Liver (tissue), 9 donors: ENCODE results near the gene DSCAM. TPM values are rescaled to one million over a fixed set of nuclear protein-coding genes. Genes with fewer than 3 reads are reported as not detected.

Source experiments
- DNase-seq: peaks from one replicate; pipeline ENCODE4 v3.0.0-alpha.2; 2017; ENCODE audit warnings: low spot score
- H3K27ac ChIP-seq, 2 donors: one replicate each; pipeline ENCODE4 v1.7.0; 2013; ENCODE audit warnings: inconsistent platforms in 2 of 2, low read length in 2 of 2, control low read depth in 1 of 2, low read depth in 1 of 2, mild to moderate bottlenecking in 1 of 2
- H3K27me3 ChIP-seq, 4 donors: one replicate each; pipeline versions ENCODE4 v1.6.1 to v1.7.0; 2013; ENCODE audit warnings: low read length in 3 of 4, inconsistent platforms in 1 of 4, mild to moderate bottlenecking in 1 of 4, moderate library complexity in 1 of 4; ENCODE audit not compliant: control insufficient read depth in 4 of 4, insufficient read depth in 4 of 4
- H3K36me3 ChIP-seq, 4 donors: one replicate each; pipeline versions ENCODE4 v1.6.1 to v1.7.0; 2013; ENCODE audit warnings: low read length in 3 of 4, mild to moderate bottlenecking in 3 of 4, low read depth in 1 of 4, moderate library complexity in 1 of 4; ENCODE audit not compliant: control insufficient read depth in 4 of 4, insufficient read depth in 3 of 4
- H3K4me1 ChIP-seq, 4 donors: one replicate each; pipeline versions ENCODE4 v1.6.1 to v1.7.0; 2013; ENCODE audit warnings: low read length in 3 of 4, mild to moderate bottlenecking in 3 of 4, moderate library complexity in 1 of 4; ENCODE audit not compliant: control insufficient read depth in 4 of 4, insufficient read depth in 4 of 4
- H3K4me3 ChIP-seq, 3 donors: one replicate each; pipeline versions ENCODE4 v1.6.1 to v1.7.0; 2013; ENCODE audit warnings: low read length in 3 of 3, control low read depth in 1 of 3, low read depth in 1 of 3, mild to moderate bottlenecking in 1 of 3
- H3K9ac ChIP-seq, 2 donors: one replicate each; pipeline ENCODE4 v1.7.0; 2013; ENCODE audit warnings: low read length in 2 of 2, mild to moderate bottlenecking in 2 of 2, moderate library complexity in 2 of 2, control low read depth in 1 of 2, low read depth in 1 of 2
- H3K9me3 ChIP-seq, 4 donors: one replicate each; pipeline versions ENCODE4 v1.6.1 to v1.7.0; 2013; ENCODE audit warnings: low read length in 3 of 4; ENCODE audit not compliant: control insufficient read depth in 4 of 4
- EGR1 ChIP-seq, 2 donors: IDR thresholded peaks; 2 replicates each; pipeline ENCODE4 v1.6.1; 2016 to 2018; ENCODE audit warnings: antibody characterized with exemption in 2 of 2, low read depth in 2 of 2
- FOXA1 ChIP-seq: IDR thresholded peaks from 2 replicates; pipeline ENCODE4 v1.6.1; 2016; ENCODE audit warnings: antibody characterized with exemption
- FOXA2 ChIP-seq: IDR thresholded peaks from 2 replicates; pipeline ENCODE4 v1.6.1; 2016; ENCODE audit warnings: antibody characterized with exemption
- GABPA ChIP-seq, 2 donors: IDR thresholded peaks in 1 of 2; conservative IDR thresholded peaks in 1 of 2; 2 replicates each; pipeline ENCODE4 v1.6.1; 2016; ENCODE audit warnings: antibody characterized with exemption in 2 of 2, mild to moderate bottlenecking in 1 of 2, moderate library complexity in 1 of 2
- HNF4A ChIP-seq, 2 donors: conservative IDR thresholded peaks; 2 replicates each; pipeline ENCODE4 v1.6.1; 2016; ENCODE audit warnings: antibody characterized with exemption in 2 of 2, mild to moderate bottlenecking in 2 of 2
- HNF4G ChIP-seq: IDR thresholded peaks from 2 replicates; pipeline ENCODE4 v1.6.1; 2016; ENCODE audit warnings: antibody characterized with exemption
- JUND ChIP-seq, 2 donors: IDR thresholded peaks; 2 replicates each; pipeline ENCODE4 v1.6.1; 2016; ENCODE audit warnings: antibody characterized with exemption in 2 of 2
- NR2F2 ChIP-seq: IDR thresholded peaks from 2 replicates; pipeline ENCODE4 v1.6.1; 2016; ENCODE audit warnings: antibody characterized with exemption
- RAD21 ChIP-seq, 2 donors: IDR thresholded peaks; 2 replicates each; pipeline ENCODE4 v1.6.1; 2016; ENCODE audit warnings: antibody characterized with exemption in 2 of 2, mild to moderate bottlenecking in 2 of 2
- RXRA ChIP-seq, 2 donors: IDR thresholded peaks; 2 replicates each; pipeline ENCODE4 v1.6.1; 2017 to 2018; ENCODE audit warnings: antibody characterized with exemption in 2 of 2, mild to moderate bottlenecking in 1 of 2
- SP1 ChIP-seq: IDR thresholded peaks from 2 replicates; pipeline ENCODE4 v1.6.1; 2018; ENCODE audit warnings: antibody characterized with exemption, mild to moderate bottlenecking
- TAF1 ChIP-seq: conservative IDR thresholded peaks from 2 replicates; pipeline ENCODE4 v1.6.1; 2016; ENCODE audit warnings: antibody characterized with exemption, mild to moderate bottlenecking
- YY1 ChIP-seq: IDR thresholded peaks from 2 replicates; pipeline ENCODE4 v1.6.1; 2016; ENCODE audit warnings: antibody characterized with exemption, mild to moderate bottlenecking
- ZBTB33 ChIP-seq: IDR thresholded peaks from 2 replicates; pipeline ENCODE4 v1.6.1; 2016; ENCODE audit warnings: antibody characterized with exemption
- WGBS: extraction: QIAGEN DNeasy Blood & Tissue Kit; methylation state at CpG from one replicate; pipeline ENCODE4 v1.1.7; 2013; 5-methylcytosine and 5-hydroxymethylcytosine counted together
- polyA plus RNA-seq, 2 donors: library from polyadenylated mRNA; stranded (reverse) in 1 of 2; unstranded in 1 of 2; fragments of 200-250 nt in 1 of 2; fragments of >200 nt in 1 of 2; fragmentation: Nextera tagmentation in 1 of 2; extraction: Ambion mirVana in 1 of 2; gene quantifications; one replicate each; pipeline versions ENCODE4 v1.2.1 to v1.2.3, GENCODE V29; 2013 to 2015
- total RNA-seq, 2 donors: library from RNA; depleted of rRNA; stranded (reverse); fragments of >200 nt; gene quantifications; one replicate each; pipeline ENCODE4 v1.2.3, GENCODE V29; 2014
- TF ChIP-seq, protein P1 (sequence below): fragments of 150-350 bp; IDR thresholded peaks from 2 replicates; pipeline ENCODE4 v1.5.1; 2017; ENCODE audit warnings: improper control_type of control experiment, low read depth, low read length; ENCODE audit not compliant: missing input control
- TF ChIP-seq, protein P2 (sequence below): IDR thresholded peaks from 2 replicates; pipeline ENCODE4 v1.6.1; 2016; ENCODE audit warnings: antibody characterized with exemption
- TF ChIP-seq, protein P3 (sequence below): IDR thresholded peaks from 2 replicates; pipeline ENCODE4 v1.6.1; 2016; ENCODE audit warnings: antibody characterized with exemption
- donor health status: healthy.
- donor health status: healthy.
- donor health status: healthy.
- donor health status: healthy.
- donor health status: healthy.

The DSCAM gene
- total and polyA plus RNA-seq, 4 donors = 0.02 to 0.23 (median 0.10) TPM

GRCh38 chr21:40383951-40384350, 463.0 kb downstream of the DSCAM start:
- Histone ChIP-seq H3K4me1 (peaks cover 0 to 5% (median 0%) of the 10 kb centered on the region in 4 donors), H3K27me3 (peaks cover 0 to 5% (median 0%) of the 10 kb centered on the region in 4 donors), H3K36me3 (no peaks in the 10 kb centered on the region), H3K9ac (no peak overlapping the region), H3K27ac (no peak overlapping the region), H3K9me3 (no peaks in the 10 kb centered on the region), H3K4me3 (no peak overlapping the region)
- TF ChIP-seq JUND (IDR thresholded peaks at IDR 0.05) = no peak
- DNase-seq = no peak
- 77% methylated on average over 5 of the region's 5 CpGs for WGBS

GRCh38 chr21:40381111-40381510, 465.8 kb downstream of the DSCAM start:
- no peak overlapping the region for H3K4me3 ChIP-seq
- no peak overlapping the region for H3K27ac ChIP-seq
- H3K36me3 ChIP-seq = no peaks in the 10 kb centered on the region
- H3K9me3 ChIP-seq = no peaks in the 10 kb centered on the region
- DNase-seq = no peak
- peaks cover 0 to 5% (median 0%) of the 10 kb centered on the region in 4 donors for H3K27me3 ChIP-seq
- H3K4me1 ChIP-seq = peaks cover 0 to under 1% (median 0%) of the 10 kb centered on the region in 4 donors
- WGBS = 78% methylated on average over 5 of the region's 5 CpGs
- no peak overlapping the region for H3K9ac ChIP-seq
- TF ChIP-seq RAD21 (IDR thresholded peaks at IDR 0.05) = no peak
- TF ChIP-seq, protein P1, sequence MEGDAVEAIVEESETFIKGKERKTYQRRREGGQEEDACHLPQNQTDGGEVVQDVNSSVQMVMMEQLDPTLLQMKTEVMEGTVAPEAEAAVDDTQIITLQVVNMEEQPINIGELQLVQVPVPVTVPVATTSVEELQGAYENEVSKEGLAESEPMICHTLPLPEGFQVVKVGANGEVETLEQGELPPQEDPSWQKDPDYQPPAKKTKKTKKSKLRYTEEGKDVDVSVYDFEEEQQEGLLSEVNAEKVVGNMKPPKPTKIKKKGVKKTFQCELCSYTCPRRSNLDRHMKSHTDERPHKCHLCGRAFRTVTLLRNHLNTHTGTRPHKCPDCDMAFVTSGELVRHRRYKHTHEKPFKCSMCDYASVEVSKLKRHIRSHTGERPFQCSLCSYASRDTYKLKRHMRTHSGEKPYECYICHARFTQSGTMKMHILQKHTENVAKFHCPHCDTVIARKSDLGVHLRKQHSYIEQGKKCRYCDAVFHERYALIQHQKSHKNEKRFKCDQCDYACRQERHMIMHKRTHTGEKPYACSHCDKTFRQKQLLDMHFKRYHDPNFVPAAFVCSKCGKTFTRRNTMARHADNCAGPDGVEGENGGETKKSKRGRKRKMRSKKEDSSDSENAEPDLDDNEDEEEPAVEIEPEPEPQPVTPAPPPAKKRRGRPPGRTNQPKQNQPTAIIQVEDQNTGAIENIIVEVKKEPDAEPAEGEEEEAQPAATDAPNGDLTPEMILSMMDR = no peak
- no peak for TF ChIP-seq SP1

- Histone ChIP-seq H3K9ac (no peak overlapping the region), H3K27me3 (peaks cover 0 to 5% (median 0%) of the 10 kb centered on the region in 4 donors)
- TF ChIP-seq, protein P1 = no peak
- no peak for TF ChIP-seq ZBTB33
- TF ChIP-seq GABPA (IDR thresholded peaks at IDR 0.05 in 1 of 2, conservative IDR thresholded peaks at IDR 0.05 in 1 of 2) = no peak
- TF ChIP-seq RXRA (IDR thresholded peaks at IDR 0.05) = no peak
- TF ChIP-seq JUND (IDR thresholded peaks at IDR 0.05) = no peak
- no peak for TF ChIP-seq HNF4G
- no peak for TF ChIP-seq HNF4A (conservative IDR thresholded peaks at IDR 0.05)
- TF ChIP-seq NR2F2 = no peak
- TF ChIP-seq, protein P2, sequence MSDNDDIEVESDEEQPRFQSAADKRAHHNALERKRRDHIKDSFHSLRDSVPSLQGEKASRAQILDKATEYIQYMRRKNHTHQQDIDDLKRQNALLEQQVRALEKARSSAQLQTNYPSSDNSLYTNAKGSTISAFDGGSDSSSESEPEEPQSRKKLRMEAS = no peak
- TF ChIP-seq, protein P3, sequence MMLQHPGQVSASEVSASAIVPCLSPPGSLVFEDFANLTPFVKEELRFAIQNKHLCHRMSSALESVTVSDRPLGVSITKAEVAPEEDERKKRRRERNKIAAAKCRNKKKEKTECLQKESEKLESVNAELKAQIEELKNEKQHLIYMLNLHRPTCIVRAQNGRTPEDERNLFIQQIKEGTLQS = no peak
- TF ChIP-seq FOXA1 = no peak
- TF ChIP-seq TAF1 = no peak
- no peak for TF ChIP-seq YY1
- no peak for TF ChIP-seq FOXA2
- TF ChIP-seq EGR1 (IDR thresholded peaks at IDR 0.05; ENCODE audit: low read depth in 2 of 2) = no peak
- no peak for TF ChIP-seq RAD21 (IDR thresholded peaks at IDR 0.05)
- no peak for TF ChIP-seq SP1
Measured at GRCh38 chr21:40379881-40380810, 466.8 kb downstream of the DSCAM start.

More at GRCh38 chr21:40379881-40380810, 466.8 kb downstream of the DSCAM start:
- no peak overlapping the region for H3K27ac ChIP-seq
- H3K36me3 ChIP-seq = no peaks in the 10 kb centered on the region
- 82% methylated on average over 11 of the region's 11 CpGs for WGBS
- no peak for DNase-seq
- no peaks in the 10 kb centered on the region for H3K9me3 ChIP-seq
- no peaks in the 10 kb centered on the region for H3K4me1 ChIP-seq
- no peak overlapping the region for H3K4me3 ChIP-seq
